Ramos (cell line): ENCODE measurements around the gene APOA1.

ENCODE experiments used
- in situ Hi-C: fragments of 300-500 bp; cut with MboI; formaldehyde crosslinking; loops from one replicate; pipeline ENCODE4 v1.14.3; 2022; ENCODE audit warnings: low sequenced_read_pairs; ENCODE audit not compliant: unreplicated experiment

Gene APOA1

GRCh38 chr11:116837231-116838091 is at the start of gene APOA1:
TSS of gene APOA1 (minus strand) at chr11:116837622. CDS start at chr11:116837387, 235 bp downstream.
- in situ Hi-C loops = no loop called here

- in situ Hi-C loops = no loop called here
These were observed 48.7 kb upstream of the APOA1 start for GRCh38 chr11:116885951-116886655.

- in situ Hi-C loops = no loop called here
These were observed 45.0 kb upstream of the APOA1 start for GRCh38 chr11:116882386-116882785.

GRCh38 chr11:116881143-116881542 is 43.7 kb upstream of the APOA1 start:
- in situ Hi-C loops = no loop called here

- in situ Hi-C loops = loop anchor here (10.0 kb wide), 1 partner anchor 225 kb away; no protein-coding TSS in a partner anchor
These were observed 42.6 kb upstream of the APOA1 start for GRCh38 chr11:116879800-116880625.

- in situ Hi-C loops = loop anchor here (10.0 kb wide), 1 partner anchor 228 kb away; no protein-coding TSS in a partner anchor
These were observed 39.2 kb upstream of the APOA1 start for GRCh38 chr11:116876656-116877055.

- in situ Hi-C loops = loop anchor here (10.0 kb wide), 1 partner anchor 230 kb away; no protein-coding TSS in a partner anchor
These were observed 37.8 kb upstream of the APOA1 start for GRCh38 chr11:116875194-116875593.

- in situ Hi-C loops = loop anchor here (10.0 kb wide), 1 partner anchor 231 kb away; no protein-coding TSS in a partner anchor
These were observed 36.8 kb upstream of the APOA1 start for GRCh38 chr11:116874251-116874650.

- in situ Hi-C loops = loop anchor here (10.0 kb wide), 1 partner anchor 231 kb away; no protein-coding TSS in a partner anchor
These were observed 36.0 kb upstream of the APOA1 start for GRCh38 chr11:116873381-116873780.

GRCh38 chr11:116871248-116871647 is 33.8 kb upstream of the APOA1 start:
- in situ Hi-C loops = loop anchor here (10.0 kb wide), 1 partner anchor 234 kb away; no protein-coding TSS in a partner anchor

GRCh38 chr11:116870054-116870453 is 32.6 kb upstream of the APOA1 start:
- in situ Hi-C loops = loop anchor here (10.0 kb wide), 1 partner anchor 235 kb away; no protein-coding TSS in a partner anchor

- in situ Hi-C loops = loop anchor here (10.0 kb wide), 1 partner anchor 235 kb away; no protein-coding TSS in a partner anchor
These were observed 32.2 kb upstream of the APOA1 start for GRCh38 chr11:116869610-116870009.

- in situ Hi-C loops = no loop called here
These were observed 30.6 kb upstream of the APOA1 start for GRCh38 chr11:116868066-116868465.

GRCh38 chr11:116867619-116868018 is 30.2 kb upstream of the APOA1 start:
- in situ Hi-C loops = no loop called here

- in situ Hi-C loops = no loop called here
These were observed 29.5 kb upstream of the APOA1 start for GRCh38 chr11:116866804-116867455.

- in situ Hi-C loops = no loop called here
These were observed 28.3 kb upstream of the APOA1 start for GRCh38 chr11:116865696-116866095.

GRCh38 chr11:116864531-116864930 is 27.1 kb upstream of the APOA1 start:
- in situ Hi-C loops = no loop called here

GRCh38 chr11:116862951-116863350 is 25.5 kb upstream of the APOA1 start:
- in situ Hi-C loops = no loop called here

- in situ Hi-C loops = no loop called here
These were observed 24.8 kb upstream of the APOA1 start for GRCh38 chr11:116862185-116862584.
